Right hindlimb (tissue), 1 donor: Measurements from ENCODE around the gene PPP1R3C.
A peak's percentile ranks its signal among the peaks of the same experiment; 100 is the strongest.

Experiments used
- DNase-seq: peaks from one replicate; pipeline ENCODE4 v3.0.0-alpha.2; 2018

Gene PPP1R3C

DNA sequence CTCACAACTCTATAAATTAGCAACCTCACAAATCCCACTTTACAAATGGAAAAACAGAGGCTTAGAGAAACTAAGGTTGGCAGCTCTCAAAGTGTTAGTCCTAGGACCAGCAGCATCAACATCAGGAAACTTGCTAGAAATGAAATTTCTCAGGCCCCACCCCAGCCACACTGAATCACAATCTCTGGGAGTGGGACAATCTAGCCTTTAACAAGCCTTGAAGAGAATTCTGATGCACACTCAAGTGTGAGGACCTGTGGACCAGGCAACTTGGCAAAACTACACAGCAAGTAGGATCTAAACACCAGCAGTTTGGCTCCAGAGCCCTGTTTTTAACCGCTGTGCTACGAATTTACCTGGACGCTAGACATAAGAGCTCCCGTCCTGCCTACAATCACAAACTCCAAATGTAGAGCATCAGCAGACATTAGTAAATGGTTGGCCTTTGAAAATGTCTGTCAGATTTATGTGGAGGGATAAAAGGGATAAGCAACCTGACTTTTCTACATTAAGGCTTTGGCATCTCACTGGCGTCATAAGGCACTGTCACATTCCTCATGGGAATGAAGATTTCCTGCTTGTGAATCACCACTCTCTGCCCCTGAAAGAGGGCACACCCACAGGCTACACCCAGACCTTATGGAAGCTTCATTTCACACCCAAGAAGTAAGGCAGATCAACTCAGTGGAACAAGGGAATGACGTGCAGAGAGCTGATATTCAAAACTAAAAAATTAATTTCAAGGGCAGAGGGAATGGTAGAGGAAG is 34.5 kb downstream of the PPP1R3C start:
- DNase-seq, result no peak

GRCh38 chr10:91597197-91597881 is 35.5 kb downstream of the PPP1R3C start:
- DNase-seq, result peak; percentile 44

DNA sequence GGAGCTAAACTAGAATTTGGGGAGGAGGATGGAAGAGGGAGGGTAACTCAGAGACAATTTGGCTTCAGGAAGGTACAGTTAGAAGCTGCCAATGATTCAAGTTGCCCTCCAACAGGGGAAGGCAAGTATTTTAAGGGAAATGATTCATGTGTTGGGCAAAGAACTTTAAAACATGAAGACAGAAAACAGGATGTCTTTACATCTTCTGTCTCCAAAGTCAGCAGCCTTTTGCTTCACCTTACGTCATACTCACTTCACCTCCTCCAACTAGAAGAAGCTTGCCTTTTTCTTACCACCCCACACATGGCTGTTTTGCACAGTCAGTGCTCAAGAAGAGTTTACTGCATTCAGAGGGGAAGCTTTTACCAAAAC is 36.1 kb downstream of the PPP1R3C start:
- peak; percentile 34 for DNase-seq

GRCh38 chr10:91593834-91594233 is 39.0 kb downstream of the PPP1R3C start:
- DNase-seq, result no peak

DNA sequence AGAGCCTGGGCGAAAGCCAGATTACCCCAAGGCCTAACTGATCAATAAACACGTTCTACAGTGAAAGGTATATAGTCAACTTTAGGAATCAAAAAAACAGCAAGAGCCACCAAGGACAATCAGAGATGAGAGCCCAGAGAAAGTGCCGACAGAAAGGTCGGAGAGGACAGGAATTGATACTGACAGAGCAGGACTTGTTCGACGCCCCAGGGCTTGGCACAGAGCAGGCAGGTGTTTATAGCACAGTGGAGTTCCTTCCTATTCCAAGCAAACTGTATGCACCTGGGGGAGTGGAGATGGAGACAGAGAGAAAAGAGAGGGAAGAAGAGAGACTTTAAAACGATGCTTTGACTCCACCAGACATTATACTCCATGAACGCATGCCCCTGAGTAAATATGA is 39.5 kb downstream of the PPP1R3C start:
- DNase-seq, result no peak

GRCh38 chr10:91592266-91592975 is 40.5 kb downstream of the PPP1R3C start:
- peak; percentile 26 for DNase-seq

DNA sequence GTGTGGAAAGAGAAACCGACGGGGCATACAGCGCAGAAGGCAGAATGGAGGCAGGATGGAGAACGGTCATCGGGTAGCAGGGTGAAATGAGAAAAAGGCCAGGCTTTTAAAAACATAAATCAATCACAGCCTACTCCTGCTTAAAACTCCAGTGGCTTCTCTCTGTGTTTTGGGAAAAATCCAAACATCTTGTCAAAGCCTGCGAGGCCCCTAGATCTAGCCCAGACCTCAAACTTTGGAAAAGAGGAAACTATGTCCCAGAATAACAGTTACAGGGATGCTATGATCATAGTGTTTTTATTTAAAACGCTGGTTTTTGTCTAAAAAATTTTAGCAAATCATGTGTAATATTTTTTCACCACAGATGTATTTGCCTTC is 41.1 kb downstream of the PPP1R3C start:
- DNase-seq, result no peak

- peak; percentile 72 for DNase-seq
Measured at GRCh38 chr10:91590904-91591796, 41.7 kb downstream of the PPP1R3C start.

- peak; percentile 83 for DNase-seq
Measured at GRCh38 chr10:91590142-91590903, 42.5 kb downstream of the PPP1R3C start.

- DNase-seq, result no peak
Measured at GRCh38 chr10:91589658-91590035, 43.2 kb downstream of the PPP1R3C start.

GRCh38 chr10:91589015-91589657 is 43.7 kb downstream of the PPP1R3C start:
- no peak for DNase-seq

DNA sequence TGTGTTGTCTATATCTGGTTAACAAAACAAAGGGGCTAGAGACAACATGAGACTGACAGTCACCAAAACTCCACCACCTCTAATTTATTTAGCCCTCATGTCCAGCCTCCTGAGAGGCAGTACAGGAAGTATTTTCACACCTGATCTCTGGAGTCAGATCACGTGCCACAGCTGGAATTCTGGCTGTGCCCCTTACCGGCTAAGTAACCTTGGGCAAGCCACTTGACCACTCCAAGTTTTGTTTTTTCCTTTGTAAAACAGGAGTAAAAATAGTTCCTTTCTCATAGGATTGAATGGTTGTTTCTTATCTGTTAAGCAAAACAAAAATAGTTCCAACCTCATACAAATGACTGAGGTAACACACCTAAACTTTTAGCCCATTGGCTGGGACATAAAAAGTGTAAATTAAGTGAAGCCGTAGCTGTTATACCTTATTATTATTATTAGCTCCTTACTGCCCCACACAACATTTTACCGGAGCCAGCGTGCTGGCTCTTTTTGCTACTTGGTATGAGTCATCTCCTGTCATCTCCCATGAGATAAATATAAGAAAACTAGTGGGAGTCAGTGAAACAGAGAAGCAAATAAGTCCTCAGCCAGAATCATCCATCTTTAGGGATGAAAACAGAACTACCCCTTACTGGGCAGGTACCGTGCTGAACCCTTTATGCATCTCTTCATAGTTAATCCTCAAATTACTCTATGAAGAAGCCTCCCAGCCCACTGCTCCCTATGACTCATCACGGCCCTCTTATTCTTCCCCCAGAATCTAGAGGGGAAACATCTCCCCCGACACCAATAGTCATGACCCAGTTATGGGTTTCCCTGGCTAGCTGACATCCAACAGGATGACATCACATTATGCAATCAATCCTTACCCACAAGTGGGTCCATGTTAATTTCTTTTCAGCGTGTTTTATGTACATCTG is 44.9 kb downstream of the PPP1R3C start:
- no peak for DNase-seq

- no peak for DNase-seq
Measured at GRCh38 chr10:91582153-91582554, 50.7 kb downstream of the PPP1R3C start.

GRCh38 chr10:91579329-91579985 is 53.4 kb downstream of the PPP1R3C start:
- no peak for DNase-seq
